Nephron (organoid): ENCODE results near the gene NAV2.
A peak's percentile ranks its signal among the peaks of the same experiment; 100 is the strongest.

Experiments
- H3K27ac Mint-ChIP-seq, 3 experiments: 2 replicates each; pipeline ENCODE4 v1.8.0; 2020; ENCODE audit warnings: mixed read lengths in 3 of 3, mild to moderate bottlenecking in 2 of 3, moderate library complexity in 1 of 3
- H3K27me3 Mint-ChIP-seq: 2 replicates; pipeline ENCODE4 v1.8.0; 2021; ENCODE audit warnings: low read depth, mild to moderate bottlenecking, moderate library complexity, mixed read lengths
- H3K36me3 Mint-ChIP-seq: 2 replicates; pipeline ENCODE4 v1.8.0; 2020; ENCODE audit warnings: low read depth, mixed read lengths
- H3K4me1 Mint-ChIP-seq: 2 replicates; pipeline ENCODE4 v1.8.0; 2020; ENCODE audit warnings: mixed read lengths
- H3K4me3 Mint-ChIP-seq, 3 experiments: 2 replicates each; pipeline ENCODE4 v1.8.0; 2020; ENCODE audit warnings: mild to moderate bottlenecking in 3 of 3, mixed read lengths in 3 of 3, moderate library complexity in 2 of 3
- H3K9me3 Mint-ChIP-seq: 2 replicates; pipeline ENCODE4 v1.8.0; 2020; ENCODE audit warnings: mixed read lengths
- CTCF ChIP-seq, 3 experiments: fragments of 200-600 bp; sonication (generic); IDR thresholded peaks; one replicate each; pipeline ENCODE4 v1.5.0; 2021; ENCODE audit warnings: antibody characterized with exemption in 3 of 3; ENCODE audit not compliant: unreplicated experiment in 3 of 3

NAV2 gene

DNA sequence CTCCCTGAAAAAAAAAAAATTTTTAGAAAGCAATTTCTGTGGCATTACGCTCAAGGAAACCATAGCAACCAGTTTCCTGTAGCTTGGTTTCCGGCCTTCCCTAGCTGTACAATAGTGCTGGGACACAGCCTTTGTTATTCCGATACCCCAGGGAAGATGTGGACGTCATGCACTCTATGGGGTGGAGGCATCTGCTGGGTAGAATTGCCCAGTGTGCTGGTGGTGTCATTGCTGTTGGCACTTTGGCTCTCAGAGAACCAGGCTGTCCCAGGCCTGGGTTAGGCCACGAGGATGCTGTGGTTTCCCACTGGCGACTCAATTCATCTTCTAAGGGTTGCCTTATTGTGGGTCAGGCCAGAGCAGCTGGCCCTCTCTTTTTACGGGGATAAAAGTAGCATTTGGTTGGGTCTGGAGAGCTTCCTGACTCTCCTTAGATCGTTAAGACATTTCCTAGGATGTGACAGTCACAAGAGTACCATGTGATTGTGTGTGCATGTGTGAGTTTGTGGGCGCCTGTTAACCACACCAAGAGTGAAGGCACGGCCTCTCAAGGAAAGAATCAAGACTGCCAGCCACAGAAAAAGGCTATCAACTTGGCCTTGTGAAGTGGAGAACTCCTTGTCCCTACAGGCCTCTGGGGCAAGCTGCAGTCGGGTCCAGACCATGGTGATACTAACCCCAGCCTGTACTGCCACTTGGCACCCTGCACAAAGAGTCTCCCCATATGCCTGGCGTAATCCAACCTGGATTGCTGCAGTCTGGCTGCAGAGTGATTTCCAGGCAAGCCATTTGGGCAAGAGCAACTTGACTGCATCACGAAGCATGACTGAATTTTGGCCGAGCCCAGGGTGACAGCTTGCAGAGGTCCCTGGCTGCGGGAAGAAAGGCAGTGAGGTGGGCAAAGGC is 35.9 kb upstream of the NAV2 start:
- no peaks in the 10 kb centered on the region for H3K9me3 Mint-ChIP-seq
- no peak overlapping the region for H3K4me3 Mint-ChIP-seq
- no peaks in the 10 kb centered on the region for H3K36me3 Mint-ChIP-seq
- peaks cover 30% of the 10 kb centered on the region for H3K27me3 Mint-ChIP-seq
- H3K27ac Mint-ChIP-seq = peak overlapping the region in 2 of 3 experiments; percentile 33 to 70
- peaks cover 52% of the 10 kb centered on the region for H3K4me1 Mint-ChIP-seq
- no peak for TF ChIP-seq CTCF (IDR thresholded peaks at IDR 0.05; ENCODE audit: unreplicated experiment in 3 of 3)

- no peaks in the 10 kb centered on the region for H3K9me3 Mint-ChIP-seq
- H3K27ac Mint-ChIP-seq = no peak overlapping the region
- no peak for TF ChIP-seq CTCF (IDR thresholded peaks at IDR 0.05; ENCODE audit: unreplicated experiment in 3 of 3)
- H3K36me3 Mint-ChIP-seq = no peaks in the 10 kb centered on the region
- H3K4me3 Mint-ChIP-seq = no peak overlapping the region
- H3K4me1 Mint-ChIP-seq = peaks cover 50% of the 10 kb centered on the region
- peaks cover 32% of the 10 kb centered on the region for H3K27me3 Mint-ChIP-seq
Observed at GRCh38 chr11:19677381-19678080, 35.1 kb upstream of the NAV2 start.

DNA sequence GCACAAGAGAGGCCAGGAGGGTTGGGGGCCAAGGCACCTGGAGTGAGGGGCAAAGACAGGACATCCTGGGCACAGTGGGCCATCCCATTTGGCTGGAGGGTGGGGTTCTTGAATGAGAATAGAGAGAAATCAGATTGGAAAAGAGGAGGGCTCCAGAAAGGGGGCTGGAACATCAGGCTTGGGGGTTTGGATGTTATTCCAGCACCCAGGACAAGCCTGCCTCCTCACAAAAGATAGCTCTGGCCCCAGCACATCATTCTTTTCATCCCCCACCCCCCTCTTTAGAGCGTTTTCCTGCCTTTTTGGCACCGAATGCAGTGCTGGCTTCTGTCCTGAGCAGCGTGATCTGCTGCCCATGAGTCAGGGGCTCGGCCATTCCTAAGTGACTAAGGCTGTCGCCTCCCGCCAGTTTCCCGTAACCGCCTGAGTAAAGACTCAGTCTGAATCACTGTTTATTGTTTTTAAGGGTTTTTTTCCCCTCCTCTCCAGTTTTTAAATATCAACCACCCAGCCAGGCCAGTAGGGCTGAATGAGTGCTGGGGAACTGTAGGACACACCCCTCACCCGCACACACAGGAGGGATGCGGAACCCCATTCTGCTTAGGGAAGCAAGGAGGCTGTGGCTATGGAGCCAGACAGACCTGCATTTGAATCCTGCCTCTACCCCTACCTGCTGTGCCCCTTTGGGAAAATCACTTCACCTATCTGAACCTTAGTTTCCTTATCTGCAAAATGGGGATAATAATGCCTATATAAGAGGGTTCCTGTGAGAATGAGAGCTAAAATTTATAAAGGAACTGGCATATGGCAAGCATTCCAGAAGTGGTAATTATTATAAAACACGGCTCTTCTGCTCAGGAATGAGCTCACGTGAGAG is 32.4 kb upstream of the NAV2 start:
- Mint-ChIP-seq H3K4me1 (peaks cover 30% of the 10 kb centered on the region), H3K4me3 (peak overlapping the region in 1 of 3 experiments; percentile 37), H3K27ac (peak overlapping the region in 2 of 3 experiments; percentile 36 to 57), H3K36me3 (no peaks in the 10 kb centered on the region), H3K27me3 (peaks cover 29% of the 10 kb centered on the region), H3K9me3 (no peaks in the 10 kb centered on the region)
- TF ChIP-seq CTCF (IDR thresholded peaks at IDR 0.05; ENCODE audit: unreplicated experiment in 3 of 3) = no peak

GRCh38 chr11:19680829-19681368 is 31.7 kb upstream of the NAV2 start:
- Mint-ChIP-seq H3K27ac (no peak overlapping the region), H3K9me3 (no peaks in the 10 kb centered on the region), H3K36me3 (no peaks in the 10 kb centered on the region), H3K4me1 (peaks cover 29% of the 10 kb centered on the region), H3K27me3 (peaks cover 31% of the 10 kb centered on the region), H3K4me3 (no peak overlapping the region)
- no peak for TF ChIP-seq CTCF (IDR thresholded peaks at IDR 0.05; ENCODE audit: unreplicated experiment in 3 of 3)

DNA sequence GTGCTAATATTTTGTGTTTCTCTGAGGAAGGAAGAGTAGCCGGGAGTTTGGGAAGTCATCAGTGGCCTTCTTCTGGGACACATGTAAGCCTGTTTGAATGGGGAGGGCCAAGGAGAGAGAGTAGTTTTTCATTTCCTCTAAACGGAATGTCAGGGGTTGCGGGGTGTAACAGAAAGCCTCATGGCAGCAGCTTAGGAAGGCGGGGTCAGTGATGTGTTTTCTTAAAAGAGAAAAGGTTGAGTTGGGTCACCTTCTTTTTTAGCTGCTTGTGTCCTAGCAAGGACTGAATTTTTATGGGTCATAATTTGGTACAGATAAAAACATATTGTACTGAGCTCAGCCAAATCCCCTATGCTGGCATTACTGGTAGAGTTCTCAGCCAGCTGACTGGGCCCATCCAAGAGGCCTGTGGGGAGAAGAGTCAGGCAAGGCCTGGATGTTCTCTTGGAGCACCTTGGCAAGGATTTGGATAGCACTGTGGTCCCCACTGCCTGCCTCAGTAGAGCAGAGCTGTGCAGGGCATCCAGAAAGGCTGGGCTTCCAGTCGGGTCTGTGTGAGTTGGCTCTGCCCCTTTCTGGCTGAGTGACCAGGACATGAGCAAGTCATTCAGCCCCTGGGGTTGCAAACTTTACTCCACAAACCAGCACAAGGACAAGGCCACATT is 29.4 kb upstream of the NAV2 start:
- no peak overlapping the region for H3K27ac Mint-ChIP-seq
- peaks cover 19% of the 10 kb centered on the region for H3K4me1 Mint-ChIP-seq
- H3K4me3 Mint-ChIP-seq = no peak overlapping the region
- no peaks in the 10 kb centered on the region for H3K9me3 Mint-ChIP-seq
- H3K27me3 Mint-ChIP-seq = peaks cover 36% of the 10 kb centered on the region
- no peak for TF ChIP-seq CTCF (IDR thresholded peaks at IDR 0.05; ENCODE audit: unreplicated experiment in 3 of 3)
- no peaks in the 10 kb centered on the region for H3K36me3 Mint-ChIP-seq
